T47D (cell line): Measurements from ENCODE around the gene TMEM52.

Experiments used
- DNase-seq, 2 experiments: peaks; one replicate each; pipeline versions ENCODE4 v3.0.0 to v3.0.0-alpha.2; 2011 to 2012; ENCODE audit warnings: low read depth in 1 of 2, low spot score in 1 of 2
- JUND ChIP-seq: IDR thresholded peaks from 2 replicates; pipeline ENCODE4 v1.6.1; 2012; ENCODE audit warnings: low read depth
- in situ Hi-C: cut with HindIII; loops from 2 replicates; pipeline ENCODE4 v1.10.0; 2016; ENCODE audit warnings: low sequenced_read_pairs, low pct_unique_long_range_greater_than_20kb

Gene TMEM52

GRCh38 chr1:1898246-1898933, 20.7 kb downstream of the TMEM52 start:
- DNase-seq: no peak
- in situ Hi-C loops: no loop called here
- TF ChIP-seq JUND: no peak

- in situ Hi-C loops: no loop called here
- TF ChIP-seq JUND: no peak
- no peak for DNase-seq
These were observed 23.4 kb downstream of the TMEM52 start for GRCh38 chr1:1895456-1896336.

- DNase-seq: no peak
- TF ChIP-seq JUND: no peak
- in situ Hi-C loops: no loop called here
These were observed 24.0 kb downstream of the TMEM52 start for GRCh38 chr1:1895060-1895418.

GRCh38 chr1:1894354-1895059, 24.6 kb downstream of the TMEM52 start:
- in situ Hi-C loops: no loop called here
- no peak for DNase-seq
- no peak for TF ChIP-seq JUND

GRCh38 chr1:1893997-1894353, 25.1 kb downstream of the TMEM52 start:
- in situ Hi-C loops: no loop called here
- TF ChIP-seq JUND: no peak
- no peak for DNase-seq

GRCh38 chr1:1893291-1893985, 25.6 kb downstream of the TMEM52 start:
- no peak for TF ChIP-seq JUND
- no peak for DNase-seq
- in situ Hi-C loops: no loop called here

- in situ Hi-C loops: no loop called here
- TF ChIP-seq JUND: no peak
- no peak for DNase-seq
These were observed 26.3 kb downstream of the TMEM52 start for GRCh38 chr1:1892763-1893120.

- no peak for TF ChIP-seq JUND
- peak in 1 of 2 experiments; percentile 34 for DNase-seq
- in situ Hi-C loops: no loop called here
These were observed 26.9 kb downstream of the TMEM52 start for GRCh38 chr1:1892079-1892762.

GRCh38 chr1:1891349-1892078, 27.6 kb downstream of the TMEM52 start:
- in situ Hi-C loops: no loop called here
- DNase-seq: peak; percentile 48 to 75
- no peak for TF ChIP-seq JUND

GRCh38 chr1:1890506-1891348, 28.4 kb downstream of the TMEM52 start, which contains the start of gene GNB1:
Gene GNB1 (minus strand): TSS chr1:1891087. CDS start chr1:1825453, 65,634 bp downstream.
- peak; percentile 87 to 92 for DNase-seq
- TF ChIP-seq JUND: no peak
- in situ Hi-C loops: no loop called here

GRCh38 chr1:1889847-1890505, 29.1 kb downstream of the TMEM52 start:
- in situ Hi-C loops: no loop called here
- no peak for TF ChIP-seq JUND
- no peak for DNase-seq
